NCI-H2081 (cell line): ENCODE measurements around the gene C2orf69.

ENCODE experiments used
- DNase-seq, 2 experiments: peaks; one replicate each; lab custom pipeline; 2025; lab: John Stamatoyannopoulos, UW

The C2orf69 gene

GRCh38 chr2:199914372-199914958, 3.4 kb downstream of the C2orf69 start:
- no peak for DNase-seq

- DNase-seq = no peak
Measured at GRCh38 chr2:199916980-199917379, 5.9 kb downstream of the C2orf69 start.

GRCh38 chr2:199922856-199923255, 11.8 kb downstream of the C2orf69 start:
- no peak for DNase-seq

GRCh38 chr2:199923924-199924323, 12.8 kb downstream of the C2orf69 start:
- DNase-seq = no peak

- DNase-seq = no peak
Measured at GRCh38 chr2:199926806-199927205, 15.7 kb downstream of the C2orf69 start.

- no peak for DNase-seq
Measured at GRCh38 chr2:199928226-199928625, 17.1 kb downstream of the C2orf69 start.

GRCh38 chr2:199928626-199929025, 17.5 kb downstream of the C2orf69 start:
- DNase-seq = no peak

GRCh38 chr2:199929262-199929661, 18.2 kb downstream of the C2orf69 start:
- no peak for DNase-seq

GRCh38 chr2:199932312-199932855, 21.3 kb downstream of the C2orf69 start:
- DNase-seq = no peak

- DNase-seq = no peak
Measured at GRCh38 chr2:199933466-199933865, 22.4 kb downstream of the C2orf69 start.

GRCh38 chr2:199936554-199936953, 25.5 kb downstream of the C2orf69 start:
- DNase-seq = no peak

GRCh38 chr2:199940373-199940772, 29.3 kb downstream of the C2orf69 start:
- peak in 1 of 2 experiments; percentile 2 for DNase-seq

GRCh38 chr2:199943373-199943772, 32.3 kb downstream of the C2orf69 start:
- DNase-seq = no peak

GRCh38 chr2:199946196-199946595, 35.1 kb downstream of the C2orf69 start:
- DNase-seq = no peak

- no peak for DNase-seq
Measured at GRCh38 chr2:199946836-199947235, 35.7 kb downstream of the C2orf69 start.

- no peak for DNase-seq
Measured at GRCh38 chr2:199950396-199950795, 39.3 kb downstream of the C2orf69 start.

GRCh38 chr2:199951023-199951422, 39.9 kb downstream of the C2orf69 start:
- DNase-seq = no peak

GRCh38 chr2:199955007-199955338, 43.9 kb downstream of the C2orf69 start:
- no peak for DNase-seq

- DNase-seq = peak; percentile 85 to 92
Measured at GRCh38 chr2:199955339-199956061, 44.4 kb downstream of the C2orf69 start, which contains the start of the genes MAIP1 and TYW5. TSS of gene MAIP1 (plus strand) at chr2:199955582. CDS start at chr2:199955799, 217 bp downstream. TSS of gene TYW5 (minus strand) at chr2:199955491. CDS start at chr2:199955470, 21 bp downstream.

GRCh38 chr2:199956062-199956380, 44.9 kb downstream of the C2orf69 start:
- no peak for DNase-seq

- DNase-seq = no peak
Measured at GRCh38 chr2:199958014-199958413, 46.9 kb downstream of the C2orf69 start.

GRCh38 chr2:199962203-199962602, 51.1 kb downstream of the C2orf69 start:
- no peak for DNase-seq

- no peak for DNase-seq
Measured at GRCh38 chr2:199966405-199966804, 55.3 kb downstream of the C2orf69 start.

- DNase-seq = no peak
Measured at GRCh38 chr2:199966976-199967375, 55.9 kb downstream of the C2orf69 start.
